DND-41 (cell line): ENCODE data around the gene ST6GALNAC3.

Experiments
- CTCF ChIP-seq: IDR thresholded peaks from 2 replicates; pipeline ENCODE4 v1.5.1; 2012; ENCODE audit warnings: borderline replicate concordance, low read length, moderate library complexity, mild to moderate bottlenecking; ENCODE audit not compliant: poor library complexity, severe bottlenecking; ENCODE audit errors: extremely low read depth
- EZH2 ChIP-seq: IDR thresholded peaks from 3 replicates; pipeline ENCODE4 v1.6.1; 2012; ENCODE audit warnings: borderline replicate concordance, low read depth, mild to moderate bottlenecking, moderate library complexity, low read length, inconsistent platforms; ENCODE audit not compliant: severe bottlenecking

DNA sequence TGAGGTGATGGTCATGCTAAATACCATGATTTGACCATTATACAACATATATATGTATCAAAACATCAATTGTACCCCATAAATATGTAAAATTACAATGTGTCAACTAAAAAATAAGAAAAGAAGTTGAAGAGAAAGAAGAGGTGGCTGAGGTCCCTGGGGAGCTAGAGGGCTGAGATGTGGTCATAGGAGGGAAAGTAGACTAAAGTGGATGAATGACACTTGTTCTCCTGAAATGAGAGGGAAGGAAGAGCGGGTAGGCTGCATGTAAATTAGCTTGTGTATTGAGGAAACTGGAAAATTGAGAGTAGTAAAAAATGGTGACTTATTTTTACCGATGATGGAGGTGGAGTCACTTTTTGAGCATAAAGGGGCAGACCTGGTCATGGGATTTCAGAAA, 117.0 kb downstream of the ST6GALNAC3 start:
- TF ChIP-seq CTCF (no peak), EZH2 (no peak)
